ENCODE measurements around the gene CNPY4.

Gene CNPY4, protein sequence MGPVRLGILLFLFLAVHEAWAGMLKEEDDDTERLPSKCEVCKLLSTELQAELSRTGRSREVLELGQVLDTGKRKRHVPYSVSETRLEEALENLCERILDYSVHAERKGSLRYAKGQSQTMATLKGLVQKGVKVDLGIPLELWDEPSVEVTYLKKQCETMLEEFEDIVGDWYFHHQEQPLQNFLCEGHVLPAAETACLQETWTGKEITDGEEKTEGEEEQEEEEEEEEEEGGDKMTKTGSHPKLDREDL

DNA sequence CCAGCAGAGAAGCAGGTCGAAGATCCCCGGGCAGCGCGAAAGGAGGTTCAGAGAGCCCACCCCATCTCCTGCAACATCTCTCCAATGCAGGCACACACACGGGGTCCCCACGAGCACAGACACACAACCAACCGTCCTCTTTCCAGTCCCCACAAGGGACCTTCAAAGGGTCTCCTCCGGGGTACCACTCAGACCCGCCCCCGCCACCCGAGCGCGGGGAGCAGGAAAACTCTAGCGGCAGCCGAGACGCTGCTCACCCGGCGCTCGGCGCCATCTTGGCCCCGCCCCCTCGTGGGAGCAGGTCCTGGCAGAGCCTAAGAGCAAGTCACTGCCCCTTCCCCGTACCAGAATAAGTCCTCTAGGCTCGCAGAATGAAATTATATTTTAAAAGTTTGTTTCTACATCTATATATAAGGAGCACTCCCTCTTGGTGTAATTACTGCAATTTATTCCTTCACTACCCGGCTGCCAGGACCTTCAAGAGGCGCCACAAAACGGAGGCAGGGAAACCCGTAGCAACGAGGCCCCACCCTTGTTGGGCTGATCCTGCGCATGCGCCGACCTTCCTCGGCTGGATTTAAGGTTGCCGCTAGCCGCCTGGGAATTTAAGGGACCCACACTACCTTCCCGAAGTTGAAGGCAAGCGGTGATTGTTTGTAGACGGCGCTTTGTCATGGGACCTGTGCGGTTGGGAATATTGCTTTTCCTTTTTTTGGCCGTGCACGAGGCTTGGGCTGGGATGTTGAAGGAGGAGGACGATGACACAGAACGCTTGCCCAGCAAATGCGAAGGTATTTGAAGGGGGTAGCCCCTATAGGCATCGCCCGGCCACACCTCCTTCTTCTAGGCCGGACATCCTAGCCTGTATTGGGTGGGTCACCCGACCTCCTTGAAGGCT, at the start of gene CNPY4, which contains the start of gene TAF6:
TSS of gene CNPY4 (plus strand) at position 563 of the 898 bp plus-strand sequence. CDS start at position 674, 111 bp downstream.
TSS of gene TAF6 (minus strand) at position 287 of the 898 bp plus-strand sequence. CDS start 5,149 bp downstream, outside the sequence.
- TF ChIP-seq, protein P1, sequence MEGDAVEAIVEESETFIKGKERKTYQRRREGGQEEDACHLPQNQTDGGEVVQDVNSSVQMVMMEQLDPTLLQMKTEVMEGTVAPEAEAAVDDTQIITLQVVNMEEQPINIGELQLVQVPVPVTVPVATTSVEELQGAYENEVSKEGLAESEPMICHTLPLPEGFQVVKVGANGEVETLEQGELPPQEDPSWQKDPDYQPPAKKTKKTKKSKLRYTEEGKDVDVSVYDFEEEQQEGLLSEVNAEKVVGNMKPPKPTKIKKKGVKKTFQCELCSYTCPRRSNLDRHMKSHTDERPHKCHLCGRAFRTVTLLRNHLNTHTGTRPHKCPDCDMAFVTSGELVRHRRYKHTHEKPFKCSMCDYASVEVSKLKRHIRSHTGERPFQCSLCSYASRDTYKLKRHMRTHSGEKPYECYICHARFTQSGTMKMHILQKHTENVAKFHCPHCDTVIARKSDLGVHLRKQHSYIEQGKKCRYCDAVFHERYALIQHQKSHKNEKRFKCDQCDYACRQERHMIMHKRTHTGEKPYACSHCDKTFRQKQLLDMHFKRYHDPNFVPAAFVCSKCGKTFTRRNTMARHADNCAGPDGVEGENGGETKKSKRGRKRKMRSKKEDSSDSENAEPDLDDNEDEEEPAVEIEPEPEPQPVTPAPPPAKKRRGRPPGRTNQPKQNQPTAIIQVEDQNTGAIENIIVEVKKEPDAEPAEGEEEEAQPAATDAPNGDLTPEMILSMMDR (IDR thresholded peaks at IDR 0.05), result peak; percentile 78
- Histone ChIP-seq H3K27me3 (no peaks in the 10 kb centered on the region), H3K36me3 (no peaks in the 10 kb centered on the region), H3K4me1 (ENCODE audit: control insufficient read depth in 1 of 2, insufficient read depth in 1 of 2, low read depth in 1 of 2, low read length in 1 of 2) (peaks cover 25 to 26% of the 10 kb centered on the region in 2 experiments), H3K27ac (peak within 1 kb of the TSS; percentile 88), H3K4me3 (ENCODE audit: low read depth in 1 of 2, low read length in 1 of 2) (peak within 1 kb of the TSS; percentile 83 to 86), H3K9me3 (no peaks in the 10 kb centered on the region)

DNA sequence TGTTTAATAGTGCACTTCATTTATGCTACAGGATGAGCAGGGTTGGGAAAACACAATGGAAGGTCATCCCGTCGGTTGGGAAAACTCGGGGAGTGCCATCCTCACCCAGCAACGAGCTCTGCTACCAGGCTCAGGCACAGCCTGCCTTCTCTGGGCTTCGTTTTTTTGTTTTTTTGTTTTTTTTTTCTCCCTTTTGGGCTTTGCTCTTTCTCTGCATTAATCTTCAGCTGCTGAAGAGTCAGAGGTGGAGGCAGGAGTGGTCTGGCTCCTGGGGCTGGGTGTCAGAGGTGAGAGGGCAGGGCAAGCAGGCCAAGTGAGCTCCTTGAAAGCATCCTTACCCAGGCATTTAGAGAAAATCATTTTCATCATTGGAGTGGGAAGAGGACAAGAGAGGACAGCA, 49.4 kb upstream of the CNPY4 start:
- H3K9me3 ChIP-seq, result peaks cover 32% of the 10 kb centered on the region
- H3K4me1 ChIP-seq (ENCODE audit: control insufficient read depth in 1 of 2, insufficient read depth in 1 of 2, low read depth in 1 of 2, low read length in 1 of 2), result no peaks in the 10 kb centered on the region
- H3K36me3 ChIP-seq, result peaks cover 57% of the 10 kb centered on the region
- H3K27ac ChIP-seq, result no peak overlapping the region
- TF ChIP-seq, protein P1 (IDR thresholded peaks at IDR 0.05), result no peak
- H3K4me3 ChIP-seq (ENCODE audit: low read depth in 1 of 2, low read length in 1 of 2), result no peak overlapping the region
- no peaks in the 10 kb centered on the region for H3K27me3 ChIP-seq

DNA sequence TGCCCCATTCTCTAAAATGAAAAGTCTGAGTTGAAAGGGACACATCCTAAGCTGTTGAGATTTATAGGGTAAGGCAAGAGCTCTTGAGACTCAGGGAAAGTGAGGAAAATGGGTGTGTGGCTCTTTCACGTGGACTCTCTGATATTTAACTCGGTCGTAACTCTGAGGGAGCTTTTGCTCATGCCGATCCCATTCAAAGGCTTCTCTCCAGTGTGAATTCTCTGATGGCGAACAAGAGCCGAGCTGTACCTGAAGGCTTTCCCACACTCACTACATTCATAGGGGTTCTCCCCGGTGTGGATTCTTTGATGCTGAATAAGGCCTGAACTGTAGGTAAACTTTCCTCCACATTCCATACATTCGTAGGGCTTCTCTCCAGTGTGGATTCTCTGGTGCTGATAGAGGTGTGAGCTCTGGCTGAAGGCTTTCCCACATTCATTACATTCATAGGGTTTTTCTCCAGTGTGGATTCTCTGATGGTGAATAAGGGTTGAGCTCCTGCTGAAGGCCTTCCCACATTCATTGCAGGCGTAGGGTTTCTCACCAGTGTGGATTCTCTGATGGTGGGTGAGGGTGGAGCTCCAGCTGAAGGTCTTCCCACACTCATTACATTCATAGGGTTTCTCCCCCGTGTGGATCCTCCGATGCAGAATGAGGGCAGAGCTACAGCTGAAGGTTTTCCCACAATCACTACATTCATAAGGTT, 48.3 kb upstream of the CNPY4 start:
- H3K4me1 ChIP-seq (ENCODE audit: control insufficient read depth in 1 of 2, insufficient read depth in 1 of 2, low read depth in 1 of 2, low read length in 1 of 2), result no peaks in the 10 kb centered on the region
- H3K27ac ChIP-seq, result no peak overlapping the region
- no peaks in the 10 kb centered on the region for H3K27me3 ChIP-seq
- peaks cover 63% of the 10 kb centered on the region for H3K36me3 ChIP-seq
- TF ChIP-seq, protein P1 (IDR thresholded peaks at IDR 0.05), result no peak
- peaks cover 32% of the 10 kb centered on the region for H3K9me3 ChIP-seq
- H3K4me3 ChIP-seq (ENCODE audit: low read depth in 1 of 2, low read length in 1 of 2), result no peak overlapping the region

DNA sequence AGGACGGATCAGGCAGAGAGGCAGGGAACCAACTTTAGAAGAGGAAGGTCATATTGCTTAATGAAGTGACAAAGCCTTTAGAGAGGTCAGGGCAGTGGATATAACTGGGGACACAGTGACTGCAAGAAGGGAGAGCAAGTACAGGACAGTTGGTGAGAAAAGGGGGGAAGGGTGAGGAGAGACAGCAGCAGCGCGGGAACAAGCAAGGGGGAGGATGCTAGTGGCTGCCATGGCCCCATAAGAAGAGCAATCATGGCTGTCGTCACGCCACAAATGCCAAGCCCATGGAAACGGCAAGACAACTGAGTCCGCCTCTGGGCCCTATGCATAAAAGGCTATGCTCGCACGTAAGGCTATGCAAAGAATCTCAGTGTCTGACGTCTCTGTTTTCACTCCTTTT, 47.0 kb upstream of the CNPY4 start:
- TF ChIP-seq, protein P1 (IDR thresholded peaks at IDR 0.05), result no peak
- Histone ChIP-seq H3K9me3 (peaks cover 32% of the 10 kb centered on the region), H3K27me3 (no peaks in the 10 kb centered on the region), H3K4me1 (ENCODE audit: control insufficient read depth in 1 of 2, insufficient read depth in 1 of 2, low read depth in 1 of 2, low read length in 1 of 2) (no peaks in the 10 kb centered on the region), H3K36me3 (peaks cover 74% of the 10 kb centered on the region), H3K4me3 (ENCODE audit: low read depth in 1 of 2, low read length in 1 of 2) (no peak overlapping the region), H3K27ac (no peak overlapping the region)

DNA sequence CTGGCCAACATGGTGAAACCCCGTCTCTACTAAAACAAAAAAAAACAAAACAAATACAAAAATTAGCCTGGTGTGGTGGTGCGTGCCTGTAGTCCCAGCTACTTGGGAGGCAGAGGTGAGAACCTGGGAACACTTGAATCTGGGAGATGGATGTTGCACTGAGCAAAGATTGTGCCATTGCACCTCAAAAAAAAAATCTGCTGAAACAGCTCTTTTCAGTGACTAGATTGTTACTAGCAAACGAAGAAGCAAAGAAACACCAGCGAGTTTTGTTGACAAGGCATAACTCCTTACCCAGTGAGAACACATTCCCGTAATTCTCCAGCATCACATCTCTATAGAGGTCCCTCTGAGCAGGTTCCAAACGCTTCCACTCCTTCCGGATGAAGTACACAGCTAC, 44.6 kb upstream of the CNPY4 start:
- H3K9me3 ChIP-seq, result peaks cover 31% of the 10 kb centered on the region
- TF ChIP-seq, protein P1 (IDR thresholded peaks at IDR 0.05), result no peak
- no peaks in the 10 kb centered on the region for H3K4me1 ChIP-seq (ENCODE audit: control insufficient read depth in 1 of 2, insufficient read depth in 1 of 2, low read depth in 1 of 2, low read length in 1 of 2)
- H3K36me3 ChIP-seq, result peaks cover 75% of the 10 kb centered on the region
- H3K4me3 ChIP-seq (ENCODE audit: low read depth in 1 of 2, low read length in 1 of 2), result no peak overlapping the region
- H3K27ac ChIP-seq, result no peak overlapping the region
- no peaks in the 10 kb centered on the region for H3K27me3 ChIP-seq

Measured in neutrophil (primary cell).